Embryonic facial prominence (tissue), 1 donor: ENCODE data around the gene TULP4.
A peak's percentile ranks its signal among the peaks of the same experiment; 100 is the strongest.

Experiments
- DNase-seq: peaks from one replicate; pipeline ENCODE4 v3.0.0-alpha.2; 2016; ENCODE audit errors: extremely low spot score

The TULP4 gene

GRCh38 chr6:158557927-158558326 lies 245.7 kb downstream of the TULP4 start:
- DNase-seq = no peak

- no peak for DNase-seq
Measured at GRCh38 chr6:158558415-158559306, 246.4 kb downstream of the TULP4 start.

- no peak for DNase-seq
Measured at GRCh38 chr6:158559338-158559894, 247.2 kb downstream of the TULP4 start.

GRCh38 chr6:158559895-158560835 lies 247.9 kb downstream of the TULP4 start, which contains the start of gene TMEM181:
Gene TMEM181 (plus strand): TSS chr6:158560091. CDS start chr6:158560225, 134 bp downstream.
- DNase-seq = peak; percentile 72

- no peak for DNase-seq
Measured at GRCh38 chr6:158560836-158561320, 248.6 kb downstream of the TULP4 start.
